Stimulated activated CD8-positive, alpha-beta memory T cell treated with anti-CD3 and anti-CD28 coated beads, Interleukin-4, amount 100 ng/mL, for 48 hours (primary cell): ENCODE measurements around the gene ZDHHC8.

ENCODE experiments used
- DNase-seq: peaks from one replicate; pipeline ENCODE4 v3.0.0-alpha.2; 2020

ZDHHC8 gene

DNA sequence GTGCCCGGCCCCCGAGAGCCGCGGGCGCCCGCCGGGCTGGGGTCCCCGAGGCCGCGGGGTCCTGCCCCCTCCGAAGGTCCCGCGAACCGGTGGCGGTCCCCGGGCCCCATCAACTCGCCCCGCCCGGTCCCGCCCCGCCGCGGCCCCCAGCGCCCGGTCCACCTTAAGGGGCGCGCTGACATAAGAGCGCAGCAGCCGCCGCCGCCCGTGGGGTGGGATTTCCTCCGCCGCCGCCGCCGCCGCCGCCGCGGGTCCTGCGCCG, at the start of gene ZDHHC8:
Gene ZDHHC8 (plus strand): TSS at position 208 of the 262 bp plus-strand sequence. CDS start 144 bp downstream, outside the sequence.
- DNase-seq: peak; percentile 59

GRCh38 chr22:20083157-20083890, 48.3 kb upstream of the ZDHHC8 start:
- no peak for DNase-seq

GRCh38 chr22:20083891-20084546, 47.6 kb upstream of the ZDHHC8 start:
- no peak for DNase-seq

GRCh38 chr22:20084547-20085413, 46.8 kb upstream of the ZDHHC8 start:
- peak; percentile 58 for DNase-seq

GRCh38 chr22:20085651-20086050, 46.0 kb upstream of the ZDHHC8 start:
- DNase-seq: no peak

GRCh38 chr22:20086101-20086599, 45.5 kb upstream of the ZDHHC8 start:
- DNase-seq: no peak

- no peak for DNase-seq
Measured at GRCh38 chr22:20086763-20087162, 44.8 kb upstream of the ZDHHC8 start.

- no peak for DNase-seq
Measured at GRCh38 chr22:20087319-20088262, 44.0 kb upstream of the ZDHHC8 start.

DNA sequence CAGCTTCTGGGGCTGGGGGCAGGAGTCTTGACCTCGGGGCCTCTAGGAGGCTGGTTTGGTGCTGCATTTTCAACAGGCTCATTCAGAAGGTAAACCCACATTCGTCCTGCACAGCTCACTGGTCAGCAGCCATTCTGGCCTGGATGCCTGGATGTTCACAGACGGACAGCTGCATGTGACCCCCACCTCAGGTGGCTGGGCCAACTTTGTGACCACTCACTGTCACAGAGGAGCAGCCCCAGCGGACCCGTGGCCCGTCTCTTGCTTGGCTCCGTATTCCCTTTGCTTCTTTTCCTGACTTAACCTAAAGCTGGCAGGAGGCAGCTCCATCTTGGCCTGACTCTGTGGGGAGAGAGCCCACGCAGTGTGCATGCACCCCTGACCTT, 43.3 kb upstream of the ZDHHC8 start:
- DNase-seq: no peak

DNA sequence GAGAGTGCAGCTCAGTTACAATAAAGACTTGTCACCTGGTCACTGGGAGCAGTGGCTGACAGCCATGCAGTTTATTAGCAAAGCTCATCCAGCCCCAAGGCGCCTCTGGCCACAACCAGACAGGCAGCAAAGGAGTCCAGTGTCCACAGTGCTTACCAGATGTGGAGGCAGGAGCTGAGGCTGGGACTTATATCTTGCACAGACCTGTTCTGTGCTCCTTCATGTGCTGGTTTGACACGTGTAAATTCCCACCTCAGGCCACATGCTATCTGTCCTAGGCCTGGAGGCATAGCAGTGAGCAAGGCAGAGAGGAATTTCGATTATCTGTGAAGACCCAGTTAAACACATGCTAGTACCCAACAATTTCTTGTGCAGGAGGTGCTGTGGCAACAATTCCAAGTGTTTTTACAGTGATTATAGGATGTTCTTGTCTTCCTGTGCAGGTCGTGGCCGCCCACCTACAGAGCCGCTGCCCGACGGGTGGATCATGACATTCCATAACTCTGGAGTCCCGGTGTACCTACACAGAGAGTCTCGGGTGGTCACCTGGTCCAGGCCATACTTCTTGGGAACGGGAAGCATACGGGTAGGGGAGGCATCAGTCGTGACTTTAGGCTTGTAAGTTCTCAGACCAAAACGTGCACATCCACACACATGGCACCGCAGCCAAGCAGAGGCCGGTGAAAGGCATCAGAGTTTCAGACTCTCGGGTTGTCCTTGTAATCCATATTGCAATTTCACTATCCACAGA, 42.2 kb upstream of the ZDHHC8 start:
- DNase-seq: no peak

- no peak for DNase-seq
Measured at GRCh38 chr22:20089977-20090729, 41.5 kb upstream of the ZDHHC8 start.

- DNase-seq: no peak
Measured at GRCh38 chr22:20090730-20091240, 40.8 kb upstream of the ZDHHC8 start.

DNA sequence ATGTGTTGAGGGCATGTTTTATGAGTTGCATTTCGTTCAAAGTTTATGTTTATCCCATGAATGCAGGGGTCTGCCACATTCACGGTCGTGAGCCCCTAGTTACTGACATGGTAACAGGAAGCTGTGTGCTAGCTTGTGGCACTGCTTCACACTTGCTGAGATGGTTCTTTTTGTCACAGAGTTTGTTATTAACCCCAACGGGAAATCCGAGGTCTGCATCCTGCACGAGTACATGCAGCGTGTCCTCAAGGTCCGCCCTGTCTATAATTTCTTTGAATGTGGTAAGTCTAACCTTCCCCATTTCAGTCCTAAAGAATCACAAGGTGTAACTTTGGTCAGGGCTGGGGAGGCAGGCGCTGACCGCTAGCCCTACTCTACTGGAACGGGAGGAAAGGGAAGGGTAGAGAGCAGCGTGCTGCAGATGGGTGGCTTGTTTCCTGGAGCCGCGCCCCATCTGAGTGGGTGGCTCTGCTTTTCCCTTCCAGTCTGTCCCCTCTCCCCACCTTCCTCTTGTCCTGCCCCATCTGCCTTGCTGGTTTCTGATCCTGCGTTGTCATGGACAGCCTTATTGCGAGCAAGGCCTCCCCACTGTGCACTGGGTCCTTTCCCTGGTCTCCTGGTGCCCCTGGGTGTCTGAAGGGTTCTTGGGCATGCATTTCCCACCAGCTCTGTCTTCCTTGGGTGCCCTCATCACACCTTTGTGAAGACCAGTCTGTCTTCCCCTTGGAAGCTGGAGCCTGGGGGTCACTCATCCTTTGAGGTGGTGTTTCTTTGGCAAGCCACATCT, 39.7 kb upstream of the ZDHHC8 start:
- no peak for DNase-seq

DNA sequence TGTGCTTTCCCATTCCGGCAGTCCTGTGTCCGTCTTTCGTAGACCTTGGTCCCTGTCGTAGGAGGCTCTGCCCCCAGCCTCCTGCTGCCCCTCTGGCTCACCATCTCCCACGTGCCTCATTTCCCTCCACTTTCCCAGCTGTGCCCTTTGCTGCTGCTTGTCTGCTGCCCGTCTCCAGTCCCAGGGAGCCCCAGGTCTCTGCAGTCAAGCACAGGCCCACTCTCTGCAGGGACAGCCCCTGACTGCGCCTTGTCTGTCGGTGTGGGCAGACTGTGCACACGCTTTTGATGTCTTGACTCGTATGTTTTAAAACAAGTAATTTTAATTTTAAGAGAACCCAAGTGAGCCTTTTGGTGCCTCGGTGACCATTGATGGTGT, 39.1 kb upstream of the ZDHHC8 start:
- no peak for DNase-seq

GRCh38 chr22:20093418-20094196, 38.0 kb upstream of the ZDHHC8 start:
- DNase-seq: no peak

DNA sequence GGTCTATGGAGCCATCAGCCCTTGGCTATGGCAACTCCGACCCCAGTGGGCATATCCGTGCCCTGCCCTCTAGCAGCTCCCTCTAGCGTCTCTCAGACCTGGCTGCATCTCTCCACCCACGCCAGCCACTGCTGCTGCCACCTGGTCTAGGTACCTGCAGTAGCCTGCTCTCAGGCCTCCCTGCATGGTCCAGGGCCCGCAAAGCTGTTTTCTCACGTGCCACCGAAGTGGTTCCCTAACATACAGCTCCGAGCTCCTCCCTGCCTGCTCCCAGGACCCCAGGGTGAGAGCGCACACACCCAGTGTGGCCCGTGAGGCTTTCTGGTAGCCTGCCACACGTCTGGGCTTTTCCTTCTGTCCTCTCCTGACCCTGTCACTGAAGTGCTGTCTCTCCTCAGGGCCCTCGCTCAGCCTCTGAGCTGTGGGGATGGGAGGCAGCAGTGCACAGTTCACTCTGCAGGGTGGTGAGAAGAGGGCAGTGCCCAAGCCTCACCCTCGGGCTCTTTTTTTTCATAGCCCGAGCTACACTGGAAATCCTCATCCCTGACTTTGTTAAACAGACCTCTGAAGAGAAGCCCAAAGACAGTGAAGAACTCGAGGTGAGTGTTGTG, 37.3 kb upstream of the ZDHHC8 start:
- no peak for DNase-seq

DNA sequence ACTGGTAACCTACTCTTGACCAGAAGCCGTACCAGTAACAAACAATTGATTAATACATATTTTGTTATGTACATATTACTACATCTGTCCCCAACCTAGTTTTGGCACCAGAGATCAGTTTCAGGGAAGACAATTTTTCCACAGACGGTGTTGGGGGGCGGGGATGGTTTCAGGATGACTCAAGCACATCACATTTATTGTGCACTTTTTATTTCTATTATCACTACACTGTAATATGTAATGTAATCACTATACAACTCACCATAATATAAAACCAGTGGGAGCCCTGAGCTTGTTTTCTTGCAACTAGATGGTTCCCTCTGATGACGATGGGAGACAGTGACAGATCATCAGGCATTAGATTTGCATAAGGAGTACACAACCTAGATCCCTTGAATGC, 36.1 kb upstream of the ZDHHC8 start:
- no peak for DNase-seq

GRCh38 chr22:20096574-20097420, 34.8 kb upstream of the ZDHHC8 start:
- no peak for DNase-seq
